ENCODE results near the gene ELL. TPM values are rescaled to one million over a fixed set of nuclear protein-coding genes. Genes with fewer than 3 reads are reported as not detected.

The ELL gene
- total and polyA plus RNA-seq, 2 experiments from 2014 or later, result 11.3 to 20.1 TPM

DNA sequence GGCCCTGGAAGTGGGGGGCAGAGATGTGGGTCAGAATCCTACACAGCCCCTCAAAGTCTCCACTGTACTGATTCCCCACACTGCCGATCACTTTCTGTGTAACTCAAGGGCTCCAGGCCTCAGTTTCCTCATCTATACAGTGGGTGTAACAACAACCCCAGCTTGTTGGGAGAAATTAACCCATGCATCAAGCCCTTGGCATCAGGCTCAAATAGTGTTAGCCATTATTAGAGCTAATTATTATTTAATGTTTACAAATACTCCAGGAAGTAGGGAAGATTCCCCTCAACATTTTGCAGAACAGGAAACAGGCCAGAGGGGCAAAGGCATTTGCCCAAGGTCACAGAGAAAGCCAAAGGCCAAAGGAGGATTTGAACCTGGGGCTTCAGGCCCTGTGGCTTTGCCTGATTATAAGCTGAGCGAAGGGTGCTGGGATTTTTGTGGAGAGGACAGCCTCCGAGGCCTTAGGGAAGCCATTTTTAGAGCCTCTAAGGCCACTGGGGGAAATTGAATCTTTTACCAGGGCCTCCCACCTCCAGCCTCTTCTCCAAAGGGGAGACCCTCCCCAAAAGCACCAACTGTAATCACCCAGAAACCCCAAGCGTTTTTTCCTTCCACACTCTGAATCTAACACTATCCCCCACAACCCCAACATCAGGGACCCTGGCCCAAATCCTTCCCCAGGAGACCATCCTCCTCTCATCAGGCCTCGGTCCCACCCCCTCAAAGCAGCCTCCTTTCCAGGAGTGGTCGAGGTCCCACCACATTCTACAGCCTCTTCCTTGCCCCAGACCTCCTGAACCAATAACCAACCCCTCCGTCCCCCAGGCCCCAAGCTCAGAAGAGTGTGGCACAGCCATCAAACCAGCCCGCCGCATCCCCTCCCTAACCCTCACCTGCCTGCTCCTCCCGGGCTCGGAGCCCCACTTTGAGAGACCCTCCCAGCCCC, 20.4 kb upstream of the ELL start (continued):
- TF ChIP-seq, protein P1, sequence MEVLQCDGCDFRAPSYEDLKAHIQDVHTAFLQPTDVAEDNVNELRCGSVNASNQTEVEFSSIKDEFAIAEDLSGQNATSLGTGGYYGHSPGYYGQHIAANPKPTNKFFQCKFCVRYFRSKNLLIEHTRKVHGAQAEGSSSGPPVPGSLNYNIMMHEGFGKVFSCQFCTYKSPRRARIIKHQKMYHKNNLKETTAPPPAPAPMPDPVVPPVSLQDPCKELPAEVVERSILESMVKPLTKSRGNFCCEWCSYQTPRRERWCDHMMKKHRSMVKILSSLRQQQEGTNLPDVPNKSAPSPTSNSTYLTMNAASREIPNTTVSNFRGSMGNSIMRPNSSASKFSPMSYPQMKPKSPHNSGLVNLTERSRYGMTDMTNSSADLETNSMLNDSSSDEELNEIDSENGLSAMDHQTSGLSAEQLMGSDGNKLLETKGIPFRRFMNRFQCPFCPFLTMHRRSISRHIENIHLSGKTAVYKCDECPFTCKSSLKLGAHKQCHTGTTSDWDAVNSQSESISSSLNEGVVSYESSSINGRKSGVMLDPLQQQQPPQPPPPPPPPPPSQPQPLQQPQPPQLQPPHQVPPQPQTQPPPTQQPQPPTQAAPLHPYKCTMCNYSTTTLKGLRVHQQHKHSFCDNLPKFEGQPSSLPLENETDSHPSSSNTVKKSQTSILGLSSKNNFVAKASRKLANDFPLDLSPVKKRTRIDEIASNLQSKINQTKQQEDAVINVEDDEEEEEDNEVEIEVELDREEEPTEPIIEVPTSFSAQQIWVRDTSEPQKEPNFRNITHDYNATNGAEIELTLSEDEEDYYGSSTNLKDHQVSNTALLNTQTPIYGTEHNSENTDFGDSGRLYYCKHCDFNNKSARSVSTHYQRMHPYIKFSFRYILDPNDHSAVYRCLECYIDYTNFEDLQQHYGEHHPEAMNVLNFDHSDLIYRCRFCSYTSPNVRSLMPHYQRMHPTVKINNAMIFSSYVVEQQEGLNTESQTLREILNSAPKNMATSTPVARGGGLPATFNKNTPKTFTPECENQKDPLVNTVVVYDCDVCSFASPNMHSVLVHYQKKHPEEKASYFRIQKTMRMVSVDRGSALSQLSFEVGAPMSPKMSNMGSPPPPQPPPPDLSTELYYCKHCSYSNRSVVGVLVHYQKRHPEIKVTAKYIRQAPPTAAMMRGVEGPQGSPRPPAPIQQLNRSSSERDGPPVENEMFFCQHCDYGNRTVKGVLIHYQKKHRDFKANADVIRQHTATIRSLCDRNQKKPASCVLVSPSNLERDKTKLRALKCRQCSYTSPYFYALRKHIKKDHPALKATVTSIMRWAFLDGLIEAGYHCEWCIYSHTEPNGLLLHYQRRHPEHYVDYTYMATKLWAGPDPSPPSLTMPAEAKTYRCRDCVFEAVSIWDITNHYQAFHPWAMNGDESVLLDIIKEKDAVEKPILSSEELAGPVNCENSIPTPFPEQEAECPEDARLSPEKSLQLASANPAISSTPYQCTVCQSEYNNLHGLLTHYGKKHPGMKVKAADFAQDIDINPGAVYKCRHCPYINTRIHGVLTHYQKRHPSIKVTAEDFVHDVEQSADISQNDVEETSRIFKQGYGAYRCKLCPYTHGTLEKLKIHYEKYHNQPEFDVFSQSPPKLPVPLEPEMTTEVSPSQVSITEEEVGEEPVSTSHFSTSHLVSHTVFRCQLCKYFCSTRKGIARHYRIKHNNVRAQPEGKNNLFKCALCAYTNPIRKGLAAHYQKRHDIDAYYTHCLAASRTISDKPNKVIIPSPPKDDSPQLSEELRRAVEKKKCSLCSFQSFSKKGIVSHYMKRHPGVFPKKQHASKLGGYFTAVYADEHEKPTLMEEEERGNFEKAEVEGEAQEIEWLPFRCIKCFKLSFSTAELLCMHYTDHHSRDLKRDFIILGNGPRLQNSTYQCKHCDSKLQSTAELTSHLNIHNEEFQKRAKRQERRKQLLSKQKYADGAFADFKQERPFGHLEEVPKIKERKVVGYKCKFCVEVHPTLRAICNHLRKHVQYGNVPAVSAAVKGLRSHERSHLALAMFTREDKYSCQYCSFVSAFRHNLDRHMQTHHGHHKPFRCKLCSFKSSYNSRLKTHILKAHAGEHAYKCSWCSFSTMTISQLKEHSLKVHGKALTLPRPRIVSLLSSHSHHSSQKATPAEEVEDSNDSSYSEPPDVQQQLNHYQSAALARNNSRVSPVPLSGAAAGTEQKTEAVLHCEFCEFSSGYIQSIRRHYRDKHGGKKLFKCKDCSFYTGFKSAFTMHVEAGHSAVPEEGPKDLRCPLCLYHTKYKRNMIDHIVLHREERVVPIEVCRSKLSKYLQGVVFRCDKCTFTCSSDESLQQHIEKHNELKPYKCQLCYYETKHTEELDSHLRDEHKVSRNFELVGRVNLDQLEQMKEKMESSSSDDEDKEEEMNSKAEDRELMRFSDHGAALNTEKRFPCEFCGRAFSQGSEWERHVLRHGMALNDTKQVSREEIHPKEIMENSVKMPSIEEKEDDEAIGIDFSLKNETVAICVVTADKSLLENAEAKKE (CRISPR knock-in tag; IDR thresholded peaks at IDR 0.05), result no peak
- TF ChIP-seq EZH2phosphoT487 (IDR thresholded peaks at IDR 0.05; ENCODE audit: unreplicated experiment) (no peak), STAT1 (IDR thresholded peaks at IDR 0.05; ENCODE audit: unreplicated experiment) (no peak), EZH2 (IDR thresholded peaks at IDR 0.05; ENCODE audit: low read depth, unreplicated experiment) (no peak)
- TF ChIP-seq, protein P2, sequence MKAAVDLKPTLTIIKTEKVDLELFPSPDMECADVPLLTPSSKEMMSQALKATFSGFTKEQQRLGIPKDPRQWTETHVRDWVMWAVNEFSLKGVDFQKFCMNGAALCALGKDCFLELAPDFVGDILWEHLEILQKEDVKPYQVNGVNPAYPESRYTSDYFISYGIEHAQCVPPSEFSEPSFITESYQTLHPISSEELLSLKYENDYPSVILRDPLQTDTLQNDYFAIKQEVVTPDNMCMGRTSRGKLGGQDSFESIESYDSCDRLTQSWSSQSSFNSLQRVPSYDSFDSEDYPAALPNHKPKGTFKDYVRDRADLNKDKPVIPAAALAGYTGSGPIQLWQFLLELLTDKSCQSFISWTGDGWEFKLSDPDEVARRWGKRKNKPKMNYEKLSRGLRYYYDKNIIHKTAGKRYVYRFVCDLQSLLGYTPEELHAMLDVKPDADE (IDR thresholded peaks at IDR 0.05), result no peak
- TF ChIP-seq, protein P3, sequence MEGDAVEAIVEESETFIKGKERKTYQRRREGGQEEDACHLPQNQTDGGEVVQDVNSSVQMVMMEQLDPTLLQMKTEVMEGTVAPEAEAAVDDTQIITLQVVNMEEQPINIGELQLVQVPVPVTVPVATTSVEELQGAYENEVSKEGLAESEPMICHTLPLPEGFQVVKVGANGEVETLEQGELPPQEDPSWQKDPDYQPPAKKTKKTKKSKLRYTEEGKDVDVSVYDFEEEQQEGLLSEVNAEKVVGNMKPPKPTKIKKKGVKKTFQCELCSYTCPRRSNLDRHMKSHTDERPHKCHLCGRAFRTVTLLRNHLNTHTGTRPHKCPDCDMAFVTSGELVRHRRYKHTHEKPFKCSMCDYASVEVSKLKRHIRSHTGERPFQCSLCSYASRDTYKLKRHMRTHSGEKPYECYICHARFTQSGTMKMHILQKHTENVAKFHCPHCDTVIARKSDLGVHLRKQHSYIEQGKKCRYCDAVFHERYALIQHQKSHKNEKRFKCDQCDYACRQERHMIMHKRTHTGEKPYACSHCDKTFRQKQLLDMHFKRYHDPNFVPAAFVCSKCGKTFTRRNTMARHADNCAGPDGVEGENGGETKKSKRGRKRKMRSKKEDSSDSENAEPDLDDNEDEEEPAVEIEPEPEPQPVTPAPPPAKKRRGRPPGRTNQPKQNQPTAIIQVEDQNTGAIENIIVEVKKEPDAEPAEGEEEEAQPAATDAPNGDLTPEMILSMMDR (conservative IDR thresholded peaks at IDR 0.05; ENCODE audit: low read depth in 2 of 2), result no peak
